ENCODE data around the gene ARMCX6. TPM values are rescaled to one million over a fixed set of nuclear protein-coding genes. Genes with fewer than 3 reads are reported as not detected.
A peak's percentile ranks its signal among the peaks of the same experiment; 100 is the strongest.

ARMCX6 gene
- total RNA-seq, 1 experiment from 2014 or later: 45.4 TPM

- Histone ChIP-seq H3K4me1 (no peaks in the 10 kb centered on the region), H3K4me3 (no peak overlapping the region), H3K36me3 (no peaks in the 10 kb centered on the region), H3K27me3 (no peaks in the 10 kb centered on the region), H3K27ac (no peak overlapping the region), H3K9me3 (replicated peaks) (no peaks in the 10 kb centered on the region)
- peak; percentile 45 to 76 for DNase-seq
Measured at GRCh38 chrX:101595739-101596419, 21.9 kb downstream of the ARMCX6 start.

Other genes with a start within 250 kb of the ARMCX6 start
- 0.05 TPM in 1 of 2 replicates, not detected in the other for gene BTK, start 231.8 kb downstream of the ARMCX6 start, total RNA-seq (2014; rRNA removed; shearing (Covaris generic))
- gene RPL36A, start 227.0 kb downstream of the ARMCX6 start, total RNA-seq (2014; rRNA removed; shearing (Covaris generic)): 3,964 and 4,118 TPM in 2 replicates
- 55.9 and 58.5 TPM in 2 replicates for gene GLA, start 210.1 kb downstream of the ARMCX6 start, total RNA-seq (2014; rRNA removed; shearing (Covaris generic))
- 82.4 and 83.3 TPM in 2 replicates for gene HNRNPH2, start 209.8 kb downstream of the ARMCX6 start, total RNA-seq (2014; rRNA removed; shearing (Covaris generic))
- gene ARMCX4, start 132.5 kb downstream of the ARMCX6 start, total RNA-seq (2014; rRNA removed; shearing (Covaris generic)): 4.2 and 4.5 TPM in 2 replicates
- 71.7 and 81.5 TPM in 2 replicates for gene ARMCX1, start 67.5 kb downstream of the ARMCX6 start, total RNA-seq (2014; rRNA removed; shearing (Covaris generic))
- gene ARMCX3, start 5.2 kb upstream of the ARMCX6 start, total RNA-seq (2014; rRNA removed; shearing (Covaris generic)): 54.7 and 58.3 TPM in 2 replicates
- 164 and 172 TPM in 2 replicates for gene ARMCX2, start 41.9 kb upstream of the ARMCX6 start, total RNA-seq (2014; rRNA removed; shearing (Covaris generic))

Data from SJCRH30 (cell line).